ENCODE data around the gene CREB3L1.
A peak's percentile ranks its signal among the peaks of the same experiment; 100 is the strongest.

The CREB3L1 gene

DNA sequence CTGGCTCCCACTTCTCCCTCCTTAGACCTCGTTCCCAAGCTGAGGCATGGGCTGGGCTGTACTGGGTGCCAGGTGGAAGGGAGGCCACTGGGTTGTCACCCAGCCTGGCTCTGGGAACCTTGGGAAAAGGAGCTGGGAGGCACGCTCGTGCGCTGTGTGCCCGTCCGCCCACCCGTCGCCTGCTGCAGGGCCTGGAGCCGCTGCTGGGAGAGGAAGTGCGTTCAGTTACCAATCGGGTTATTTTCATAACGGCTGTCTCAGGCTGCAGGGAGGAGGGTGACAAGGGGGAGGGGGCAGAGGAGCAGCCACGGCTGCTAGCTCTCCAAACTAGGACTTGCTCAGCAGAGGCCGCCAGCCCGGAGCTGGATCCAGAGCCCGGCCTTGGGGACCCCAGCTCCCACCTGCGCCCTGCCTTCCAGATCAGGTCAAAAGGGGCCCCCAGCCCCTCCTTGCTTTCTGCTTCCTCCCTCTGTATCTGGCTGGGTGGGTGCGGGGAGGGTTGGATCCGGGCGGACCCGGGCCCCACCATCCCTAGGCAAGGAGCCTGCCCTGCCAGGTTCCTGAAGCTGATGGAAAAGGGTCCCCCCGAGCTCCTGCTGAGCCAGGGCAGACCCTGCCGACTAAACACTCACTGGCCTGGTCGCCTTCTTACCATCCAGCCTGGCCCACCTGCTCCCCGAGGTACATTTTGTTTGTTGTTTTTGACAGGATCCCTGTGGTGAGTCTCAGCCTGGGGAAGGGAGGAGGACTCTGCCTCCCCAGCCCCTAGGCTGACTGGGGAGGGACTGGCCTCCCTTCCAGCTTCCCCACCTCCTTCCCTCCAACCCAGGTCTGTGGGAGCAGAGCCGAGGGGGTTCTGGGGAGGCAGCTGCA, 84.1 kb downstream of the CREB3L1 start:
- DNase-seq (ENCODE audit: insufficient read length, low spot score) (peak; percentile 98), FAIRE-seq (peak; percentile 97)

DNA sequence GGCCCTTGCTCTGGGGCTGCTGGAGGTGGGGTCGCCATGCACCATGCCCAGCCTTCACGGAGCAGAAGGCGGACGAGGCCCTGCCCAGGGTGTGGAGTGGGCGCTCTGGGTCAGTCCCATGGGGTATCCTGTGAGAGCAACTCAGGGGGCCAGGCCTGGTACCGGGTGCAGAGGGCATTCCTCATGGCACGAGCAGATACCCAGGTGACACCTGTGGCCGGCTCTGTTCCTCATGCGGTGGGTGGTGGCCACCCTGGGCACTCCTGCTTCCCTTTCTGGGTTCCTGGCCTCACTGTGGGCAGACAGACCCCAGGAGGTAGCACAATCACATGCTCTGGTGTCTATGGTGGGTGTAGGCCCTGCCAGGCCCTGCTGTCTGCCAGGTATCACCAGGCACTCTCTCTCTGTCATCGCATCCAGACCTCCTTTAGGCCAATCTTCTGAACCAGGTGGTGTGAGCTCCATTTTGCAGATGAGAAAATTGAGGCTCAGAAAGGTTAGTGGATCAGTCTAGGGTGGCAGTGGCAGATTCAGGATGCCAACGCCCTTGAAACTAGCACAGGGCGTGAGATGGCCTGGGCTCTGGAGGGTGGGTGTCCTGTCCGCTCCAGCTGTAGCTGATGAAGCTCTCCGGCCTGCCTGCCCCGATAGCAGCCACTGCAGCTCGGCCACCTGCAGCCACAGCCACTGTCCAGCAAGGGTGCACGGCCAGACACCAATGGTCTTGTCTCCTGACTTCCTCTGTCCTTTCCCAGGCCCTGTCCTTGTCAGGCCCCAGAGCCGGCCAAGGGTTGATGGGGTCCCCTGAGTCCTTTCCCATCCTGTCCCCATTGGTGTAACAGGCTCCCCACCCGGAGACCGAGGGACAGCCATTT, 84.9 kb downstream of the CREB3L1 start:
- no peak for DNase-seq (ENCODE audit: insufficient read length, low spot score)

DNA sequence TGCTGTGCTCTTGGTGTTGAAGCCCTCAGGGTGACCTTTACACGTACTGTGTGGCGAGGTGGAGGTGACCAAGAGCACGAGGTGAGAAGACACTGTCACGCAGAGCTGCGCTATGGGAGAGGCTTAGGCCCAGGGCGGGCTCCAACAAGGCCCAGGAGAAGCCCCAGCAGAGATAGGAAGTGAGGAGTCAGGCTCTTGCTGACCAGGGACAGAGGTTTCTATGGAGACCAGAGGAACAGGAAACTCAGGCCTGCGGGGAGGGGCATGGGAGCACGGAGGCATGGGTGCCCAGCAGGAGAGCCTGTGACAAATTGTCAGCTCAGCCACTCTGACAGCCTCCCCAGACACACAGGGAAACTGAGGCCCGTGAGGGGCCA, 85.6 kb downstream of the CREB3L1 start:
- DNase-seq (ENCODE audit: insufficient read length, low spot score) (no peak), FAIRE-seq (no peak)

More for the DNA sequence above, 84.9 kb downstream of the CREB3L1 start:
- FAIRE-seq: no peak

DNA sequence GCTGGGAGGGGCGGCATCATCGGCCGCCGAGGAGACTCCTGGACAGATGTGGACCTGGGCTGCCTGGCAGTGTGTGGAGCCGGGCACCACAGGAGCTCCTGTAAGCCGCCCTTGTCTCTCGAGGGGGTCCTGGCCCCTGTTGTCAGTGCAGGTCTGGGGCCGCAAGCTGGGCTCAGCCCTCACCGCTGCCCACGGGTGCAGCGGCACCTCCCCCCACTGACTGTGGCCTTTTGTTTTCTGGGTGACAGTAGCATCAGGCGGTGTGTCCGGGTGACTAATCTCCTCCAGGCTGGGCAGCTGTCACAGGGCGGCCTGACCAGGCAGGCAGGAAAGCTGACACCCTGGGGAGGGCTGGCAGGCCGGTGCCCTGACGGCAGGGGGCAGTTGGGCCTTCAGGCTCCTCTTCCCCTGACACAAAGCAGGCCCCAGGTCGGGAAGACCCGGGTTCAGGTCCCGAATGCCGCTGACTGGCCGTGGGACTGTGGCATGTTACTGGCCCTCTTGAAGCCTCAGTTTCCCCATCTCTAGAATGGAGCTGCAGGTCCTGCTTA, 86.1 kb downstream of the CREB3L1 start:
- DNase-seq (ENCODE audit: insufficient read length, low spot score) (no peak), FAIRE-seq (no peak)

DNA sequence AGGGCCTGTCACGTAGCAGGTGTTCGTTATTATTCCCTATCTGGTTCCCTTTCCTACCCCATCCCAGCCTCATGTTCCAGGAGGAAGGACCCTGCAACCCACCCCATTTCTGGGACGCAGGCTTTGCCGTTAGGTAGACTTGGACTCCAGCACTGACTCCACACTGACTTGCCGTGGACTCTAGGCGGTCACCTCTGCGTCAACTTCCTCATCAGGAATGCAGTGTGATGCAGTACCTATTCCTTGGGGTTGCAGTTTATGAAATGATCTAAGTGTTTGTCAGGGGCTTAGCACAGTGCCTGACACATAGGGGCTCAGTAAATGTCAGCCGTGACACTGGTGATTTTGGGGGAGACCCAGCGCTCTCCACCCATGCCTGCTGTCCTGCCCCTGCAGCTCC, 86.6 kb downstream of the CREB3L1 start:
- no peak for DNase-seq (ENCODE audit: insufficient read length, low spot score)
- FAIRE-seq: no peak

DNA sequence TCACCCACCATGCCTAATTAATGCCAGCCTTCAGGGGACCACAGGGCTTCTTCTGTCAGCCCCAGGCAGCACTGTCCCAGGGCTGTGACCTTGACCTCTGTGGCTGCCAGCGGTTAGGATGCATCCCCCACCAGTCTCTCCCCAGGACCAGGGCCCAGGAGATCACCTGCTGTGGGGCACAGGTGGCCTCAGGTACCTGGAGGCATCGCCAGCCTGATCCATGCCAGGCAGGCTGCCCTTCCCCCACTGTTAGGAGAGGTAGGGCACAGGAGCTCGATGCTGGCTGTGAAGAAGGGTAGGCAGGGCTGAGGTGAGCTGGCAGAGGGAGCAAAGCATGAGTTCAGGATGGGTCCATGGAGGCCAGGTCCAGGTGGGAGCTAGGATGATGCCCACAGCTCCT, 87.3 kb downstream of the CREB3L1 start:
- DNase-seq (ENCODE audit: insufficient read length, low spot score): no peak
- no peak for FAIRE-seq

DNA sequence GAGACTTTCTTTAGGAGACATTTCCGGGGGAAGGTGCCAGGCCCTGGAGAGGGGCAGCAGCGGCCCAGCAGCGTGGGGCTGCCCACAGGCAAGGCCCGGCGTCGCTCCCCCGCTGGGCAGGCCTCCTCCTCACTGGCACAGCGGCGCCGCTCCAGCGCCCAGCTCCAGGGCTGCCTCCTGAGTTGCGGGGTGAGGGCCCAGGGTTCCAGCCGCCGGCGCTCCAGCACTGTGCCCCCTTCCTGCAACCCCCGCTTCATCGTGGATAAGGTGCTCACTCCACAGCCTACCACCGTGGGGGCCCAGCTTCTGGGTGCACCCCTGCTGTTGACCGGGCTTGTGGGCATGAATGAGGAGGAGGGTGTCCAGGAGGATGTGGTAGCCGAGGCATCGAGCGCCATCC, 88.8 kb downstream of the CREB3L1 start:
- DNase-seq (ENCODE audit: insufficient read length, low spot score) (no peak), FAIRE-seq (no peak)

DNA sequence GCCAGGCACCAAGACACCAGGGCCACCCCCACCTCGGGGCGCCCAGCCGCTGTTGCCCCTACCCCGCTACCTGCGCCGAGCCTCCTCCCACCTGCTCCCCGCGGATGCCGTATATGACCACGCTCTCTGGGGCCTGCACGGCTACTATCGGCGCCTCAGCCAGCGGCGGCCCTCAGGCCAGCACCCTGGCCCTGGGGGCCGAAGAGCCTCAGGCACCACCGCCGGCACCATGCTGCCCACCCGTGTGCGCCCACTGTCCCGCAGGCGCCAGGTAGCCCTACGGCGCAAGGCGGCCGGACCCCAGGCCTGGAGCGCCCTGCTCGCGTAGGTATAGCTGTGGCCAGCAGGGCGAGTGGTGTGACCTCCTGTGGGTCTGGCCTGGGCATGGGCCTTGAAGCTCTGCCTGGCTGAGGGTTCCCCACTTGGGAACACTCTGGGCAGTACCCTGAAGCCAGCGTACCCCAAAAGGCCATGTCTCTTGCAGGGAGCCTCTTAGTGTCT, 89.2 kb downstream of the CREB3L1 start:
- no peak for DNase-seq (ENCODE audit: insufficient read length, low spot score)
- FAIRE-seq: no peak

DNA sequence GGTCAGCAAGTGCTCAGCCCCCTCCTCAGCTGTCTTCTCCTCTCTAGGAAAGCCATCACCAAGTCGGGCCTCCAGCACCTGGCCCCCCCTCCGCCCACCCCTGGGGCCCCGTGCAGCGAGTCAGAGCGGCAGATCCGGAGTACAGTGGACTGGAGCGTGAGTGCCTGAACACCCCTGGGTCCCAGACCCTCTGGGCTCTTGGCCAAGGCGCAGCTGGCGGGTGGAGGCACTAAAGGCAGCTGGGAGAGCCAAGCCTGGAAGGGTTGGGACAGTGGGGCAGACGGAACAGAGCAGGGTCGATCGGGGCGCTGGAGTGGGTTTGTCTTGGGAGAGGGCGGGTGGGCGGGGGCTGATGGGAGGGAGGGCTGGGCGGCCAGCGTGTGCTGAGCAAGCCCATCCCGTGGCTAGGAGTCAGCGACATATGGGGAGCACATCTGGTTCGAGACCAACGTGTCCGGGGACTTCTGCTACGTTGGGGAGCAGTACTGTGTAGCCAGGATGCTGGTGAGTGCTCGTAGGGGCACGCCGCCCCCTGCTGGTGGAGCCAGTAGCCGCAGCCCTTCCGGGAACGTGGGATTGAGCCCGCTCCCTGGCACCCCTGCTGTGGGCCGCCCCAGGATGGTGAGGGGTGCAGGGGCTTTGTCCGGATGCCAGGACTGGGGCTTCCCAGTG, 89.9 kb downstream of the CREB3L1 start:
- DNase-seq (ENCODE audit: insufficient read length, low spot score): no peak
- peak; percentile 61 for FAIRE-seq

DNA sequence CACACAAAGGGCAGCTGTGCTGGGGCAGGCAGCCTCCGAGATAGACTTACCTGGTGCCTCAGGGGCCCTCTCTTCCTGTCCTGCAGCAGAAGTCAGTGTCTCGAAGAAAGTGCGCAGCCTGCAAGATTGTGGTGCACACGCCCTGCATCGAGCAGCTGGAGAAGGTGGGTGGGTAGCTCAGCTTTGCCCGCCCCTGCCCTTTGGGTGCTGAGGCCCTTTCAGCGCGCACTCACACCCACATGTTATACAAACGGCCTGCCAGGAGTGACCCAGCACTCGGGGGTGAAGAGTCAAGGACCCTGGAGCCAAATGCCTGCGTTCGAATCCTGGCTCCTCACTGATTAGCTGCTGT, 90.4 kb downstream of the CREB3L1 start:
- FAIRE-seq (no peak), DNase-seq (ENCODE audit: insufficient read length, low spot score) (no peak)

DNA sequence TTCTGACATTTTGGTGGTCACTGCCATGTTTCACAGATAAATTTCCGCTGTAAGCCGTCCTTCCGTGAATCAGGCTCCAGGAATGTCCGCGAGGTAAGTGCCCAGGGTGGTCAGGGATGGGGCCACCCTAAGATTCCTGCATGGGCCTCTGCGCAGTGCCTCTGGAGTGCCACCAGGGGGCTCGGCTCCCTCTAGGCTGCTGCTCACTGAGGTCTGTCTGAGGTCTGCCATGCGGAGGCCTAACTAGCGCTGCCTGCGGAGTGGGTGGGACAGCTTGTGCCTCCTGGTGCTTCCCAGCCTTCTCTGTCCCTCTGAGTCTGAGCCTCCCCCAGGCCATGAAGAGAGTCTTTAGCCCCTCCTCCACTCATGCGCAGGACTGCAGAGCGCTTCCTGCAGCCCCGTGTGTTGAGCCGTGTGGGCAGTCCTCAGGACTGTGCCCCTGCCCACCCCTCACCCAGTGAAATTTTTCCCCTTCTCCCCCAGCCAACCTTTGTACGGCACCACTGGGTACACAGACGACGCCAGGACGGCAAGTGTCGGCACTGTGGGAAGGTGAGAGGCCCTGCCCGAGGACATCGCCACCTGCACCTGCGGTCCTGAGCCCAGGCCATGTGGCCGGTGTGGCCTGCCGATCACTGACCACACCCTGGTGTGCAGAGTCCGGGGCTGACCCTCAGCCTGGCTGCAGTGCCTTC, 92.1 kb downstream of the CREB3L1 start:
- DNase-seq (ENCODE audit: insufficient read length, low spot score) (no peak), FAIRE-seq (peak; percentile 81)

DNA sequence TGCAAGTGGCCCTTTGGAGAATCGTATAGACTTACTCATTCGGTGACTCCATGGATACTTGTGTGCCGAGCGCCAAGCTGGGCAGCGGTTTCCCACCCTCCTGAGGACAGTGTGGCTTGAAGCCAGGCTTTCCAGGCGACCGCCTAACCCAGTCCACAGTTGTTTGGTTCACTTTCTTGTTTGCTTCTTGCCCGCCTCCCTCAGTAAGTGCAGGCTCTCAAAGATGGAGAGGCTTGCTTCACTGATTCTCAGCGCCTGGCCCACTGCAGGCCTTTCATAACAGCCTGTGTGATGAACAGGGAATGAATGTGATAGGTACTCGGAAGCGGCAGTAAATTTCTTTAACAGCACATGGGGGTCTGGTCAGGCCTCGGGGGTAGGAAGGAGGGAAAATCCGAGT, 92.8 kb downstream of the CREB3L1 start:
- FAIRE-seq (no peak), DNase-seq (ENCODE audit: insufficient read length, low spot score) (no peak)

All from GM19239 (cell line).